Measurements from ENCODE around the gene SMPD1. TPM values are rescaled to one million over a fixed set of nuclear protein-coding genes. Genes with fewer than 3 reads are reported as not detected.

The SMPD1 gene
- polyA plus RNA-seq, 3 donors = 4.2 to 22.6 (median 4.9) TPM

GRCh38 chr11:6417907-6418556 lies 27.8 kb downstream of the SMPD1 start:
- H3K36me3 Mint-ChIP-seq = peaks cover 0 to 5% of the 10 kb centered on the region in 2 donors
- H4K20me1 ChIP-seq (ENCODE audit: insufficient read depth, low read length) = no peaks in the 10 kb centered on the region
- H3K4me3 ChIP-seq (replicated peaks in 1 of 3; ENCODE audit: low read depth in 2 of 3, low read length in 3 of 3) = peak overlapping the region in 1 of 3 experiments; percentile 89
- H3K9ac ChIP-seq (ENCODE audit: insufficient read depth, low read length, poor library complexity, severe bottlenecking) = no peak overlapping the region
- peaks cover 5% of the 10 kb centered on the region for H3K4me1 Mint-ChIP-seq
- no peak for DNase-seq
- peaks cover 26 to 36% of the 10 kb centered on the region in 2 donors for H3K4me1 ChIP-seq (ENCODE audit: control insufficient read depth in 1 of 2, insufficient read depth in 2 of 2, low read length in 2 of 2)
- no peaks in the 10 kb centered on the region for H3K79me2 ChIP-seq (ENCODE audit: insufficient read depth, low read length)
- H3K4me2 ChIP-seq (replicated peaks; ENCODE audit: extremely low read depth, low read length, poor library complexity, severe bottlenecking) = peak overlapping the region; percentile 90
- H3K27me3 Mint-ChIP-seq (ENCODE audit: low read depth in 3 of 3) = peaks cover 24 to 36% (median 34%) of the 10 kb centered on the region in 3 donors
- intact Hi-C loops (cut with micrococcal nuclease) = no loop called here
- WGBS (ENCODE audit: insufficient coverage) = 57% methylated on average over 6 of the region's 7 CpGs
- H3K27ac ChIP-seq (ENCODE audit: low read depth in 1 of 2, low read length in 2 of 2) = no peak overlapping the region
- peaks cover 0 to 4% (median 0%) of the 10 kb centered on the region in 7 donors for H3K9me3 Mint-ChIP-seq
- no peak overlapping the region for H3K4me3 Mint-ChIP-seq
- H3K9me3 ChIP-seq (replicated peaks in 1 of 2; ENCODE audit: control insufficient read depth in 1 of 2, insufficient read depth in 1 of 2, low read length in 2 of 2) = no peaks in the 10 kb centered on the region
- no peaks in the 10 kb centered on the region for H3K36me3 ChIP-seq (replicated peaks in 1 of 2; ENCODE audit: control insufficient read depth in 1 of 2, insufficient read depth in 2 of 2, low read length in 2 of 2)
- peaks cover 33 to 44% of the 10 kb centered on the region in 2 donors for H3K27me3 ChIP-seq (ENCODE audit: control insufficient read depth in 2 of 2, insufficient read depth in 2 of 2, low read length in 2 of 2)
- H2AFZ ChIP-seq (ENCODE audit: insufficient read depth, low read depth, low read length, poor library complexity, severe bottlenecking) = peak overlapping the region; percentile 94
- no peak overlapping the region for H3K27ac Mint-ChIP-seq
- no peak for TF ChIP-seq CTCF (IDR thresholded peaks at IDR 0.05)

GRCh38 chr11:6418557-6419008 lies 28.3 kb downstream of the SMPD1 start:
- Mint-ChIP-seq H3K27ac (no peak overlapping the region), H3K36me3 (peaks cover 0 to 5% of the 10 kb centered on the region in 2 donors), H3K4me3 (peak overlapping the region in 1 of 2 donors; percentile 36), H3K9me3 (peaks cover 0 to 4% (median 0%) of the 10 kb centered on the region in 7 donors), H3K27me3 (ENCODE audit: low read depth in 3 of 3) (peaks cover 26 to 39% (median 36%) of the 10 kb centered on the region in 3 donors), H3K4me1 (peaks cover 5% of the 10 kb centered on the region)
- peaks cover 39 to 49% of the 10 kb centered on the region in 2 donors for H3K27me3 ChIP-seq (ENCODE audit: control insufficient read depth in 2 of 2, insufficient read depth in 2 of 2, low read length in 2 of 2)
- H3K4me2 ChIP-seq (replicated peaks; ENCODE audit: extremely low read depth, low read length, poor library complexity, severe bottlenecking) = peak overlapping the region; percentile 90
- H3K36me3 ChIP-seq (replicated peaks in 1 of 2; ENCODE audit: control insufficient read depth in 1 of 2, insufficient read depth in 2 of 2, low read length in 2 of 2) = no peaks in the 10 kb centered on the region
- no peaks in the 10 kb centered on the region for H3K79me2 ChIP-seq (ENCODE audit: insufficient read depth, low read length)
- peaks cover 26 to 36% of the 10 kb centered on the region in 2 donors for H3K4me1 ChIP-seq (ENCODE audit: control insufficient read depth in 1 of 2, insufficient read depth in 2 of 2, low read length in 2 of 2)
- no peak for TF ChIP-seq CTCF (IDR thresholded peaks at IDR 0.05)
- WGBS (ENCODE audit: insufficient coverage) = 3% methylated on average over 20 of the region's 38 CpGs
- peak overlapping the region; percentile 94 for H2AFZ ChIP-seq (ENCODE audit: insufficient read depth, low read depth, low read length, poor library complexity, severe bottlenecking)
- intact Hi-C loops (cut with micrococcal nuclease) = no loop called here
- peak overlapping the region; percentile 37 to 89 (median 79) for H3K4me3 ChIP-seq (replicated peaks in 1 of 3; ENCODE audit: low read depth in 2 of 3, low read length in 3 of 3)
- H3K27ac ChIP-seq (ENCODE audit: low read depth in 1 of 2, low read length in 2 of 2) = no peak overlapping the region
- H4K20me1 ChIP-seq (ENCODE audit: insufficient read depth, low read length) = no peaks in the 10 kb centered on the region
- no peak for DNase-seq
- H3K9ac ChIP-seq (ENCODE audit: insufficient read depth, low read length, poor library complexity, severe bottlenecking) = peak overlapping the region; percentile 68
- no peaks in the 10 kb centered on the region for H3K9me3 ChIP-seq (replicated peaks in 1 of 2; ENCODE audit: control insufficient read depth in 1 of 2, insufficient read depth in 1 of 2, low read length in 2 of 2)

All from CD14-positive monocyte (primary cell).